ENCODE data around the gene TPSG1.

DNA sequence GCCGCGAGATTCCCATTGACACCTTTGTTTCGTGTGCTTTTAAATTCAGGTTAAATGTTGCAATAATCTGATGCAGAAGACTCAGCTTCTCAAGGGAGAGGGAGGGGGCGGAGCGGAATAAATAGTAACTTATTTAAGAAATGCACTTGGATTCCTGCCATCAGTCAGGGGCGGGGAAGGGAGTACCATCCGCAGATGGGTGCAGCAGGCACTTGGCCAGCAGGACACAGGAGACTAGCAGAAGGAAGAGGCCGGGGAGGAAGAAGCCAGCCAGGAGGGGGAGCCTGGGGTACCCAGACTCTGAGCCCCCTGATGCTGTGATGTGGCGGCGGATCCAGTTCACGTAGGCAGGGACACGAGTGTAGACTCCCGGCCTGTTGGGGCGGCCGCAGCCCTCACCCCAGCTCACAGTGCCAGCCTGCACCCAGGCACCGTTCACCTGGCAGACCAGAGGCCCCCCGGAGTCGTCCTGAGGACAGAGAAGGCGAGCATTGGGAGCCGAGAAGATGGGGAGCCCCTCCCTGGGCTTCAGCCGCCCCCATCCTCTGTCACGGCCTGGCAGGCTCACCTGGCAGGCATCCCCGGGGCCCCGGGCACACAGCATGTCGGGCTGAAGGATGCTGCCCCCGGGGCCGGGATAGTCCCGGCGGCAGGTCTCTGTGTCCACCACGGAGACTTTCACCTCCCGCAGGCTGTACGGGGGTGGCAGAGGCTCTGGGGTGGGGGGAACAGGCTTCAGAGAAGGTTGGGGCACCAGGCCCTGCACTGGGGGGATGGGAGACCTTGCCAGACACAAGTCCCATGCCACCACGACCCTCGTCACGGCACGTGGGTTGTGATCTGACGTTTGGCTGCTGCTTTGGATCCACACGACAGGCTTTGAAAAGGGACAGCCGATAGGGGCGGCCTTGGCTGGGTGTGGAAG, 3.2 kb downstream of the TPSG1 start:
- no peak for TF ChIP-seq EZH2phosphoT487 (IDR thresholded peaks at IDR 0.05; ENCODE audit: insufficient read depth, low read depth)
- TF ChIP-seq EZH2 (IDR thresholded peaks at IDR 0.05; ENCODE audit: insufficient read depth, poor library complexity, severe bottlenecking) = no peak

Data from GM23248 (cell line).